ENCODE measurements around the gene WT1. TPM values are rescaled to one million over a fixed set of nuclear protein-coding genes. Genes with fewer than 3 reads are reported as not detected.
"Not testable (repeated sequence)": the region's sequence is repeated elsewhere in the genome, so short reads cannot be mapped to it uniquely, and the experiment has no call there.

Gene WT1
- total RNA-seq: under 1 TPM; 0.11 to 0.69 TPM
- polyA plus RNA-seq (ENCODE audit: insufficient read length in 2 of 2): 1 to 10 TPM; 1.7 to 2.2 TPM
- long read RNA-seq, donor 1: 0 reads
- long read RNA-seq, donor 2: 0 reads
- long read RNA-seq, donor 3: 0 reads
- long read RNA-seq, donor 4: 0 reads

GRCh38 chr11:32435511-32435941 lies at the start of gene WT1:
WT1 (minus strand) TSS chr11:32435539.
- Histone ChIP-seq H3K4me1 (ENCODE audit: control insufficient read depth, insufficient read depth, low read length) (peaks cover 63% of the 10 kb centered on the region), H3K4me3 (ENCODE audit: low read depth, low read length) (no peak within 1 kb of the TSS), H3K27ac (ENCODE audit: low read depth, low read length) (no peak within 1 kb of the TSS), H3K9me3 (ENCODE audit: control insufficient read depth, insufficient read depth, low read length) (no peaks in the 10 kb centered on the region), H3K27me3 (ENCODE audit: control insufficient read depth, insufficient read depth, low read length) (peaks cover 99% of the 10 kb centered on the region), H3K36me3 (ENCODE audit: control insufficient read depth, insufficient read depth, low read length) (no peaks in the 10 kb centered on the region)
- WGBS (ENCODE audit: insufficient coverage): 0% methylated on average over 24 of the region's 25 CpGs
- peak in 1 of 6 donors; percentile 25 for DNase-seq (ENCODE audit: low read depth in 4 of 6, low spot score in 6 of 6)

- Histone ChIP-seq H3K27ac (ENCODE audit: low read depth, low read length) (no peak overlapping the region), H3K4me3 (ENCODE audit: low read depth, low read length) (no peak overlapping the region), H3K9me3 (ENCODE audit: control insufficient read depth, insufficient read depth, low read length) (no peaks in the 10 kb centered on the region), H3K27me3 (ENCODE audit: control insufficient read depth, insufficient read depth, low read length) (no peaks in the 10 kb centered on the region), H3K4me1 (ENCODE audit: control insufficient read depth, insufficient read depth, low read length) (peaks cover 2% of the 10 kb centered on the region), H3K36me3 (ENCODE audit: control insufficient read depth, insufficient read depth, low read length) (no peaks in the 10 kb centered on the region)
- DNase-seq (ENCODE audit: low read depth in 4 of 6, low spot score in 6 of 6): no peak
- no CpG with 5 or more reads among the region's 4 CpGs for WGBS (ENCODE audit: insufficient coverage)
These were observed 44.0 kb upstream of the WT1 start for GRCh38 chr11:32479291-32479690.

GRCh38 chr11:32478277-32478731 lies 43.0 kb upstream of the WT1 start:
- 14% methylated on average over 3 of the region's 7 CpGs for WGBS (ENCODE audit: insufficient coverage)
- H3K27me3 ChIP-seq (ENCODE audit: control insufficient read depth, insufficient read depth, low read length): no peaks in the 10 kb centered on the region
- H3K4me3 ChIP-seq (ENCODE audit: low read depth, low read length): no peak overlapping the region
- DNase-seq (ENCODE audit: low read depth in 4 of 6, low spot score in 6 of 6): peak in 2 of 6 donors; percentile 65 to 66
- H3K4me1 ChIP-seq (ENCODE audit: control insufficient read depth, insufficient read depth, low read length): peaks cover 2% of the 10 kb centered on the region
- no peaks in the 10 kb centered on the region for H3K36me3 ChIP-seq (ENCODE audit: control insufficient read depth, insufficient read depth, low read length)
- H3K9me3 ChIP-seq (ENCODE audit: control insufficient read depth, insufficient read depth, low read length): no peaks in the 10 kb centered on the region
- H3K27ac ChIP-seq (ENCODE audit: low read depth, low read length): no peak overlapping the region

GRCh38 chr11:32473282-32473909 lies 38.1 kb upstream of the WT1 start:
- no peak overlapping the region for H3K4me3 ChIP-seq (ENCODE audit: low read depth, low read length)
- H3K27ac ChIP-seq (ENCODE audit: low read depth, low read length): no peak overlapping the region
- no peaks in the 10 kb centered on the region for H3K4me1 ChIP-seq (ENCODE audit: control insufficient read depth, insufficient read depth, low read length)
- no peaks in the 10 kb centered on the region for H3K9me3 ChIP-seq (ENCODE audit: control insufficient read depth, insufficient read depth, low read length)
- no peak for DNase-seq (ENCODE audit: low read depth in 4 of 6, low spot score in 6 of 6)
- no peaks in the 10 kb centered on the region for H3K36me3 ChIP-seq (ENCODE audit: control insufficient read depth, insufficient read depth, low read length)
- WGBS (ENCODE audit: insufficient coverage): 86% methylated on average over 2 of the region's 5 CpGs
- no peaks in the 10 kb centered on the region for H3K27me3 ChIP-seq (ENCODE audit: control insufficient read depth, insufficient read depth, low read length)

- WGBS (ENCODE audit: insufficient coverage): 79% methylated on average over 2 of the region's 4 CpGs
- H3K9me3 ChIP-seq (ENCODE audit: control insufficient read depth, insufficient read depth, low read length): no peaks in the 10 kb centered on the region
These were observed 36.9 kb upstream of the WT1 start for GRCh38 chr11:32472226-32472625.

GRCh38 chr11:32471544-32471943 lies 36.2 kb upstream of the WT1 start:
- H3K4me3 ChIP-seq (ENCODE audit: low read depth, low read length); H3K27me3 ChIP-seq (ENCODE audit: control insufficient read depth, insufficient read depth, low read length); H3K4me1 ChIP-seq (ENCODE audit: control insufficient read depth, insufficient read depth, low read length); H3K9me3 ChIP-seq (ENCODE audit: control insufficient read depth, insufficient read depth, low read length); H3K36me3 ChIP-seq (ENCODE audit: control insufficient read depth, insufficient read depth, low read length); DNase-seq (ENCODE audit: low read depth in 4 of 6, low spot score in 6 of 6); H3K27ac ChIP-seq (ENCODE audit: low read depth, low read length): not testable (repeated sequence)
- WGBS (ENCODE audit: insufficient coverage): 95% methylated on average over 2 of the region's 4 CpGs

More at GRCh38 chr11:32472226-32472625, 36.9 kb upstream of the WT1 start:
- no peaks in the 10 kb centered on the region for H3K4me1 ChIP-seq (ENCODE audit: control insufficient read depth, insufficient read depth, low read length)
- no peaks in the 10 kb centered on the region for H3K27me3 ChIP-seq (ENCODE audit: control insufficient read depth, insufficient read depth, low read length)
- H3K4me3 ChIP-seq (ENCODE audit: low read depth, low read length): no peak overlapping the region
- no peak overlapping the region for H3K27ac ChIP-seq (ENCODE audit: low read depth, low read length)
- no peaks in the 10 kb centered on the region for H3K36me3 ChIP-seq (ENCODE audit: control insufficient read depth, insufficient read depth, low read length)
- DNase-seq (ENCODE audit: low read depth in 4 of 6, low spot score in 6 of 6): peak in 1 of 6 donors; percentile 80

- Histone ChIP-seq H3K36me3 (ENCODE audit: control insufficient read depth, insufficient read depth, low read length) (no peaks in the 10 kb centered on the region), H3K9me3 (ENCODE audit: control insufficient read depth, insufficient read depth, low read length) (no peaks in the 10 kb centered on the region), H3K27ac (ENCODE audit: low read depth, low read length) (no peak overlapping the region), H3K4me1 (ENCODE audit: control insufficient read depth, insufficient read depth, low read length) (no peaks in the 10 kb centered on the region), H3K4me3 (ENCODE audit: low read depth, low read length) (no peak overlapping the region), H3K27me3 (ENCODE audit: control insufficient read depth, insufficient read depth, low read length) (no peaks in the 10 kb centered on the region)
- WGBS (ENCODE audit: insufficient coverage): no CpG with 5 or more reads among the region's 1 CpG
- DNase-seq (ENCODE audit: low read depth in 4 of 6, low spot score in 6 of 6): no peak
These were observed 34.5 kb upstream of the WT1 start for GRCh38 chr11:32469791-32470190.

- no peaks in the 10 kb centered on the region for H3K27me3 ChIP-seq (ENCODE audit: control insufficient read depth, insufficient read depth, low read length)
- no peaks in the 10 kb centered on the region for H3K9me3 ChIP-seq (ENCODE audit: control insufficient read depth, insufficient read depth, low read length)
- H3K4me1 ChIP-seq (ENCODE audit: control insufficient read depth, insufficient read depth, low read length): no peaks in the 10 kb centered on the region
- DNase-seq (ENCODE audit: low read depth in 4 of 6, low spot score in 6 of 6): no peak
- H3K36me3 ChIP-seq (ENCODE audit: control insufficient read depth, insufficient read depth, low read length): no peaks in the 10 kb centered on the region
- H3K27ac ChIP-seq (ENCODE audit: low read depth, low read length): no peak overlapping the region
- no peak overlapping the region for H3K4me3 ChIP-seq (ENCODE audit: low read depth, low read length)
- WGBS (ENCODE audit: insufficient coverage): 44% methylated on average over 2 of the region's 5 CpGs
These were observed 31.1 kb upstream of the WT1 start for GRCh38 chr11:32466279-32466915.

GRCh38 chr11:32464078-32464477 lies 28.7 kb upstream of the WT1 start:
- H3K27ac ChIP-seq (ENCODE audit: low read depth, low read length): no peak overlapping the region
- H3K27me3 ChIP-seq (ENCODE audit: control insufficient read depth, insufficient read depth, low read length): no peaks in the 10 kb centered on the region
- H3K9me3 ChIP-seq (ENCODE audit: control insufficient read depth, insufficient read depth, low read length): no peaks in the 10 kb centered on the region
- H3K4me1 ChIP-seq (ENCODE audit: control insufficient read depth, insufficient read depth, low read length): no peaks in the 10 kb centered on the region
- H3K36me3 ChIP-seq (ENCODE audit: control insufficient read depth, insufficient read depth, low read length): no peaks in the 10 kb centered on the region
- no peak overlapping the region for H3K4me3 ChIP-seq (ENCODE audit: low read depth, low read length)
- 88% methylated on average over 1 of the region's 2 CpGs for WGBS (ENCODE audit: insufficient coverage)
- no peak for DNase-seq (ENCODE audit: low read depth in 4 of 6, low spot score in 6 of 6)
